HG02759 (cell line): ENCODE measurements around the gene FMN1.
"Not testable (repeated sequence)": the region's sequence is repeated elsewhere in the genome, so short reads cannot be mapped to it uniquely, and the experiment has no call there.

ENCODE experiments used
- ATAC-seq: cut with Tn5 transposase; IDR thresholded peaks from one replicate; pipeline ENCODE4 v1.9.1; 2021; ENCODE audit warnings: mild to moderate bottlenecking, moderate library complexity; ENCODE audit not compliant: unreplicated experiment

FMN1 gene

DNA sequence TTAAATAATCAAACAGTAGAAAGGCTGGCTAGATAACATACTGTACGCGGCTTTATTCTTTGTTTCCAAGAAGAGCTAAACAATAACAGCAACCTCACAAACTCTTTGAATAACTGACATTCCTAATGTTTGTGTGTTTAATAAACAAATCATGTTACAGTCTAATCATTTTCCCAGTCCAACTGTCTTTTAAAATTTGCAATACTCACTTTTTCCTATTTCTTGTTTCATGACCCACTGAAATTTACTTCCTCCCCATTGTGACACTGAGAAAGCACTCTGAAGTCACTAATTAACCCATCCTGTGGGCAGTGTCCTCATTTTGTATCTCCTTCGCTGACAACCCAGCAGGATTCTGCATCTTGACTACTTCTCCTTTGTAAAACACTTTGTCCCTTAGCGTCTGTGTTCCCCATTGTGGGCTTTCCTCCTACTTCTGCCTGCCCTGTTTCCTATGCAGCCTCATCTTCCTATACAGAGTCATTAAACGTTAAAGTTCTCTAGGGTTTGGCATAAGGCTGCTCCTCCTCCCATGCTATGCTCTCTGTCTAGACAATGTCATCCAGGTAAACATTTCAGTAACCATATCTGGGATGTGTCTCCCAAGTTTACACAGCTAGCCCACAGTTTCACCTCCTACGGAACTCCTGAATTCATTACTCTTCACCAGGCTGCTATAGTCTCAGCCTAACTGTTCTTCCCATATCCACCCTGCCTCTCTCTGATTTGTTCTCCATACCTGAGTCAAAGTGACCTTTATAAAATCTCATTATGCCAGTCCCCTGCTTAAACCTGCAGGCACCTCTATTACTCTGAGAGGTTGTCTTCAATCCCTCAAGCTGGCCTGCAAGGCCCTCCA, 327.8 kb downstream of the FMN1 start:
- no peak for ATAC-seq

DNA sequence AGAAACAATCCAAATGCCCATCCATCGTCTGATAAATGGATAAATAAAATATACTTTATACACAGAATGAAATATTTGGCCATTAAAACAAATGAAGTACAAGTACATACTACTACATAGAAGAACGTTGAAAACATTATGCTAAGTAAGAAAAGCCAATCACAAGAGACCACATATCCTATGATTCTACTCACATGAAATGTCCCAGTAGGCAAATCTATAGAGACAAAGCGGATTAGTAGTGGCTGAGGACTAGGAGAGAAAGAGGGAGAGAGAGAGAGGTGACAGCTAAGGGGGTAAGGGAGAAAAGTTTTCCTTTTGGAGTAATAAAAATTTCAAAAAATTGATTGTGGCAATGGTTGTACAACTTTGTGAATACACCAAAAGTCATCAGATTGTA, 329.7 kb downstream of the FMN1 start:
- ATAC-seq, result no peak

DNA sequence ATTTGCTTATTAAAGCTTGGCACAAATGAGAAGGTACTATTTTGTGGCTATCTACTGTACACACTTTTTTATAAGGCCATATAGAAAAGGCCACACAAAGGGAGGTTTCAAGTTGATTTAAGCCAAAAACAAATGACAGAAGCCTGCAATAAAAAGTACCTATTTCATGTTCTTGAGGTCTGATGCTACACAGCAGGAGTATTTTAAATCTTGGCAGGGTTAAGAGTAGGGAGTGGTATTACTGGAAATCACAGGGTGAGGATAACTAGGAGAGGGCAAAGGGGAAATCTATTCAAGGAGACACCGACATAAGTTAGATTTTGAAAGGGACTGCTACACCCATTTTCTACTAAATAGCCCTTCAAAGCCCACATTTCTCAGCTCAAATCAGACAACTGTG, 330.5 kb downstream of the FMN1 start:
- ATAC-seq, result no peak

GRCh38 chr15:32861761-32862160, 332.8 kb downstream of the FMN1 start:
- no peak for ATAC-seq

DNA sequence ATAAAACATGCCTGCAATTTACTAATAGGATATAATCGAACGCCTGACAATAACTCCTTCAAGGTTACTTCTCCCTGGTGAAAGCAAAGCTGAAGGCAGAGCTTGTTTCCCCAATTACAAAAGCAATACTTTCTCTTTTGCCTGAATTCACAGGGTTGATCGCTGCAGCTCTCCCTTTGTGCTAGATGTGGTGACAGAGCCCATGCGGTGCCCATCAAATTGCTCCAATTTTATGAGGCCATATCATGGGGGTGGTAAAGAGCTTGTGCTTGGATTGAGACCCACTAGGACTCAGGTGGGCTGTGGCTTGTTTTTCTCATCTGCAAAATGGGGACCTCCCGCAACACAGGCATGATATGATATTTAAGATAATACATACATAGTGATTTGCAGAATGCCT, 333.3 kb downstream of the FMN1 start:
- no peak for ATAC-seq

DNA sequence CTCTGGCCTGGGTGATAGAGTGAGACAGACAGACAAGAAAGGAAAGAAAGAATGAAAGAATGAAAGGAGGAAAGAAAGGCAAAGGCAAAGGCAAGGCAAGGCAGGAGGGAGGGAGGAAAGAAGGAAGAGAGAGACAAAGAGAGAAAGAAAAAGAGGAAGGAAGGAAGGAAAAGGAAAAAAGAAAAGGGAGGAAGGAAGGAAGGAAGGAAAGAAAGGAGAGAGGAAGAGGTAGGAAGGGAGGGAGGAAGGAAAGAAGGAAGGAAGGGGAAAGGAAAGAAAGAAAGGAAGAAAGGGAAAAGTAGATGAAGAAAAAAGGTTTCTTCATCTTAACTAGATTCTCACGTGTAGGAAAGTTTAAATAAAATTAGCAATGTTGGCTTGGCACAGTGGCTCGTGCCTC, 334.5 kb downstream of the FMN1 start:
- ATAC-seq, result no peak

- no peak for ATAC-seq
These were observed 335.3 kb downstream of the FMN1 start for GRCh38 chr15:32859251-32859650.

DNA sequence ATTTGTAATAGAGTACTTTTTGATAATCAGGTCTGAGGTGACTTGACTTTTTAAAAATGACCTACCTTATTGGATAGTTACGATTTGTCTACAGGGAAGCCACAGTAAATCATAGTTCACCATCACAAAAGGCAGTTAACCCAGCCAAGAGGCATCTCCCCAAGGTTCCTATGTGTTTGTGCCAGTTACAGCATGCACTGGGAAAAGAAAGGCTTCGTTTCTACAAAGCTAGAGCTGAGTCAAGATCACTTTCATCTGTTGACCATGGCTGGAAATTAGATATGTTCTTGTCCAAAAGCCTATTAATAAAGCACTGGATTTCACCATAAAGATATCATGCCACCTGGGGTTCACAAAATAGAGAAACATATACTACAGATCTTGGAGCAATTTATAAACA, 336.8 kb downstream of the FMN1 start:
- no peak for ATAC-seq

- no peak for ATAC-seq
These were observed 337.8 kb downstream of the FMN1 start for GRCh38 chr15:32856753-32857152.

DNA sequence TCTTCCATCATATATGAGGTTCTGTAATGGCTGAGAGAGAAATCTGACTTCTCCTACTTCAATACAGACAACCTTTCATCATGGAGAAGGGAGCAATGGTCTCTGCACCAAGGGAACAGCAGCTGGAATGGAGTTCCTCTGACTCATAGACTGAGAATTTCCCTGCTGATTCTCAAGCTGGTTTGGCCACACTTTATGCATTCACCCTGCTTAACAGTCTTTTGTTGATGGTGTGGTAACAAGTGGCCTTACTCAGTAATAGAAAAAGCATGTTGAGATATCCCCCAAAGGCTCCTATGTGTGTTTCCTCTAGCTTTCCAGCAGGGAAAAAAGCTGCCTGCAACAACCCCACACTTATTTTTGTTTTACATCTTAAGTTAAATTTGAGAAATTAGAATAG, 338.6 kb downstream of the FMN1 start:
- ATAC-seq, result no peak

DNA sequence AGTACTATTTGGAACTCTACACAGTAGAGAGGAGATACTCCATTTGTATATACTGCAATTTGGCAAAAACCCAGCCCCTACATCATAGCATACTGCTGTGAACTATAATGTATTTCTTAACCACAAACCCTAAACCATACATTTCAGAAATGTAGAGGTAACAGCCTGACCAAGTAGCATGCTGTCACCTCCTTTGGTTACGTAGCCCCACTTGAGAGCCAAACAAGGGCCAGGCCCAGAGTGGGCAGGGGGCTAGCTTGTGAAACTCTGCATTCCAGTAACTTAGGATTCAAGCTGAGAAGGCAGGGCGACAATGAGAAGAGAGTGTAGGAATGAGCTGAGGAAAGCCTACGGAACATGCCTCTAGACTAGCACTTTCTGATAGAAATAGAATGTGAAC, 340.9 kb downstream of the FMN1 start:
- no peak for ATAC-seq

DNA sequence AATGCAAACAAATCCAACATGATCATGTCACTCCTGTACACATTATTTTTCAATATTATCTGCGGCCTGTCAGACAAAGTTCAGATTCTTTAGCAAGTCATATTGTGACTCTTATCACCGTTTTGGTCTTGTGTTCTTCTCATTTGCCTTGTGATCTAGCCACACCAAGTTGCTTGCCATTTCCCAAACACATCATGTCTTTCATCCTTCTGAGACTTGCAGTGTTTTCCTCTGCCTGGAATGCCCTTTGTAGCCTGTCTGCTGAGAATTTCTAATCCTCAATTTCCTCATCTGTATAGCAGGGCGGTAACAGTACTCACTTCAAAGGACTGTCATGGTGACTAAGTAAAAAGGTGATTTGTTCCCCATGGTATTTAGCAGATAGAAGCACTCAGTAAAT, 341.7 kb downstream of the FMN1 start:
- no peak for ATAC-seq

DNA sequence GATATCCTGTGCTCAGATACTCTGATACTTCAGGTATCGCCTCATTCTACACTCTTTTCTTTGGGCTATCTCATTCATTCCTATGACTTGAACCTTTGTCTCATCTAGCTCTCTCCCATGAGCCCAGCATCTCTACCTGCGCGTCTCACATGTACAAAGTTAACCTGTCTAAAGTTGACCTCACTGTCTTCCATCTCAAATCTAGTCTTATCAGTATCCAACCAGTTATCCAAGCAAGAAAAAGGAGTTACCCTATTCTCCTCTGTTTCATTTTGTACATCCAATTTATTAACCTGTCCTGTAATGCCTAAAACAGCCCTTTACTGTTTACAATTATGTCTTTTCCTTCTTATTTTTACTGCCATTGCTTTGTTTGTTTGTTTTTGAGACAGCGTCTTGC, 342.5 kb downstream of the FMN1 start:
- ATAC-seq, result no peak

DNA sequence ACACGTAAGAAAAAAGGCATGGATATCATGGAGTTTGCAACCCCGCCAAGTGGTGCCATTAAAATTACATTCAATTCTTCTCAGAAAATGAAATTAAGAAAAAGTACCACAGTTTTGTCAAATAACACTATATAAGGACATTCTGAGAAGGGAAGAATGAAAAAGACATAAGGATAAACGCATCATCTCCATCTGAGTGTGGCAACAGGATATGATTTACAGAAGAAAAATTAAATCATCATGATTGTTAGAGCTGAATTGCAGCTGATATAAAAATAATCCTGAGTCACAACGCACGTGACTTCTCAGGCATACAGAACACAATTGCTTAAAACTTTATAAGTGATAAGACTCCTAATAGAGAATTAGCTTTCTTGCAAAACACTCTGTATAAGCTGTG, 342.9 kb downstream of the FMN1 start:
- no peak for ATAC-seq

DNA sequence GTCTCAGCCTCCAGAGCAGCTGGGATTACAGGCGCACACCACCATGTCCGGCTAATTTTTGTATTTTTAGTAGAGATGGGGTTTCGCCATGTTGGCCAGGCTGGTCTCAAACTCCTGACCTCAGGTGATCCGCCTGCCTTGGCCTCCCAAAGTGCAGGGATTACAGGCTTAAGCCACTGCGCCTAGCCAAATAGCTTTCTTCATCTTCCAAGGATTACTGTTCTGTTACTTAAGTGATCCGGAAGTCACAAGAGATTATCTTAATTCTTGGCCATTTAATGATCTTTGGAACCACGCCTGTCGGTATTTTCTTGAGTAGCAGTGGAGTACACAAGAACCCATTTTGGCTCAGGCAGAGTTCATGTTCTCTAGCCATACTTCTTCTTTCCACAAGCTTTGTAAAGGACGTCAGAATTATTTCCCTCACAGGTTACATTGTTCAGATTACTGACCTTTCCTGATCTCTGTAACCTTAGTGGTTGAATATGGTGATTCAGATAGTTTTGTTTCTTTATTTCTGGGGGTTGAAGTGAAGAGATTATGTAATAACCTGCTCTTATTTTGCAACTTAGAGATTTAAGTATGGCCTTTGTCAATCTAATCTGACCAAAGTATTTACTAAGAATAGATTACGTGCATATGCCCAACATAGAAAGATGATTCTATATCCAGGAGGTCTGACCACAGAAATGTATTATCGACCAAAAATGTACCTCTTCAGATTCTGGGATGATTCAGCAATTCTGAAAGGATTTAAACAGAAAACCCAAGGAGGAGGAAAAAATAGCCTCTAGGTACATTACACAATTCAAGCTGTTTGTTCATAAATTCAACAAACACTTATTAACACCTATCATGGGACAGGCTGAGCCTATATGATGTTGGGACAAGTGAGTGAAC, 344.5 kb downstream of the FMN1 start:
- no peak for ATAC-seq

DNA sequence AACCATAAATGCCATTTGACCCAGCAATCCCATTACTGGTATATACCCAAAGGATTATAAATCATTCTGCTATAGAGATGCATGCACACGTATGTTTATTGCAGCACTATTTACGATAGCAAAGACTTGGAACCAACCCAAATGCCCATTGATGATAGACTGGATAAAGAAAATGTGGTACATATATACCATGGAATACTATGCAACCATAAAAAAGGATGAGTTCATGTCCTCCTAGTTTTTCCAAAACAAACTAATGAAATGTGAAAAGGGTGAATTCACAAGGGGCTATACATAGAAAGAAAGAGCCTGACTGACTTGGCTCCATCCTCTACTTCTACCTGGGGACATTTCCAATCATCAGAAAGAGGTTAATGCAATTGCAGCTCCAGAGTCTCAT, 347.8 kb downstream of the FMN1 start:
- ATAC-seq, result not testable (repeated sequence)

GRCh38 chr15:32844118-32844711, 350.3 kb downstream of the FMN1 start:
- no peak for ATAC-seq

DNA sequence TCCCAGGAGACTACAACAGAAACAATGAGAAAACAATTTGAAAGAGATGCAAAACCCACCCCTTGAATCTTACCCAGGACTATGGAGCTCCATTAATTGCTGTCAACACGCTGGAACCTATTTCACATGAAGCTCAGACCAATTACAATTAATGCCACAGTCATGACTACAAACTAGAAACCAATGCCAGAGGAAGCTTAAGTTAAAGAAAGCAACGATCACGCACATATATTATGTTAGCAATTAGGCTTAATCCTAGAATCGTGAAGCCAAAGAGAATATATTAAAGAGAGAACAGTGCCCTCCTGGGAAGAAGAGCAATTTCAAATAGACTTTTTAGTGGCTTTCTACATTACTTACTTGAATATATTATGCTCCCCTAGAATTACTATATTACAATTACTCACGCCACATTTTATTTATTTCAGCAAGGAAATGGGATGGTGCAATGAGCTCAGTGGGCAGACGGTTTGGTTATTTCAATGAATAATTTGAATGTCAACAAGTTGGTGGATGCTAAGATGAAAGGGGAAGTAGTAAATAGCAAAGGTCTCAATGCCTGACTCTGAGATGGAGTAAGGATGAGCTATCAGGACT, 351.2 kb downstream of the FMN1 start:
- ATAC-seq, result no peak

DNA sequence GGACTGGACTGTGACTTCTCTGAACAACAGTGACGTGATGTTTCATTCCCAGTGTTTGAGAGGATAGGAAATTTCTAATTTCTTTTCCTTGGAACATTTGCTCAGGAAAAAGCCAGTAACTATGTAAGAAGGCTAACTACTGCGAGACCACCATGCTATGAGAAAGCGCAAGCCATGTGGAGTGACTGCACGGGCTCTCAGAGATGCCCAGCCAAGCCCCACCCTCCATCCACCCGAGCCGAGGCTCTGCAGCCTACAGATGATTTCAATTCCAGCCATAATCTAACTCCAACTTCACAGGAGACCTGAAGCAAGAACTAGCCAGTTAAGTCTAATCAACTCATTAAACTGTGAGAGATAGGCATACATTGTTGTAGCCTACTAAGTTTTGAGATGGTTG, 352.4 kb downstream of the FMN1 start:
- ATAC-seq, result no peak

DNA sequence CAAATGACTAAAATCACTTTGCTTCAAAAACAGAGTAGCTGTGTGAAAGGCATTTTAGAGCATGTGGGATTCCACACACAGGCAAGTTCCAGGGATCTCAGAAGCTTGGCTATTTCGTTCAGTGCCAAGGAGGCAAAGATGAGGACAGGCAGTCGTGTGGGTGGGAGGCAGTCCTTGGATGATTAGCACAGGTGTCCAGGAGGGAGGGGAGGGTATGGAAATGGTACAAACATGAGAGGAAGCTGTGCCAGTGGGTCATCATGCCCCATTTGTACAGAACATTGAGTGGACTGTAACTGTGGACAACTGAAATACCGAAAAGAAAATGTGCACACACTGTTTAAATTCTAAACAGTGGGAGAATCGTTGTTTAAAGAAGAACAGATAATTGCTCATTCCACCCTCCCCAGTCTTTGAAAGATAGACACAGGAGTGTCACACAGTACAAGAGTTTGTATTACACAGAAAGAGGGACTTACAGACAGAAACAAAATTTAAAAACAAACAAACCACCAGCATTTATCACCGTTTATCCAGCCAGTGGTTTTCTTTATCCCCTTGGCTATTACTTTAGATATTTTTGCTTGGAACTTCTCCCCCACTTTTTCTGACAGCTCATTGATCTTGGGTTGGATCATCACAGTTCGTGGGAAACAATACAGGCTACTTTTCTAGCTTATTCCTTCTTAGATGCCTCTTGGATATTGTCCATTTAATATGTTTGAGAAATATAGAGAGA, 353.8 kb downstream of the FMN1 start:
- no peak for ATAC-seq

DNA sequence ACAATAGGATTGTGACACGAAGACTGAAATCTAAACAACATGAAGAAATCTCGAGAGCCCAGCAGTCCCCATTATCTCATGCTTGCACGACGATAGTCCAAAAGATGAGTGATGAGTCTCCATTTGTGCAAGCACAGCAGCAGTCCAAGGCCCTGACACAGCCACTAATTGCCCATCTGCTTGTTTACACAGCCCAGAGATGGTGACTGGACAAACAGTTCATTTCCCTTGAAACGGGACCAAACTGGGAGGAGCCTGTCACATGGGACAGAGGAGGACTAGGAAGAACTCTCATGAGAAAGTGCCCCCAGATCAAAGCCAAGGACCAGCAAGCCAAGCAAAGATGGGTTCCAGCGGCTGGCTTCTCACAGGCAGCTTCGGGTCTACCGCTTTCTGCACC, 355.7 kb downstream of the FMN1 start:
- no peak for ATAC-seq
